ENCODE results near the gene SCYL3.
"Not testable (repeated sequence)": the region's sequence is repeated elsewhere in the genome, so short reads cannot be mapped to it uniquely, and the experiment has no call there.

The SCYL3 gene

GRCh38 chr1:169871988-169872387, 21.7 kb downstream of the SCYL3 start:
- DNase-seq (ENCODE audit: low read depth), result not testable (repeated sequence)

DNA sequence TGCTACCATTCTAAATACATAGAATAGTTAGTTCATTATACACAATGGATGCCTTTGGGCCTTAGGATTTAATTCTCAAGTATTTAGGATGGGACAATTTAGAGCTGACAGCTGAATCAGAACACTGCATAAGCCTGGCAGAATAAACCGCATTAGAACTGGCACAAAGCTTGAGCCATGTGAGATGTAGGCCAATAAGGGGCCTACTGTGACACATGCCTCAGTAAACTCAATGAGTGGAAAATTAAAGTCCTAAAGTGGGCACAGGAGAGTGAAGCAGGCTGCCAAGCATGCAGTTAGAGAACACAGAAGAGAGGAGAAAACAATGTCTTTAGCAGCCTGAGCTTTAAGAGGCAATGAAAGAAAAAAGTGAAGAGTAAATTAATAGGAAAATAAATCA, 24.3 kb downstream of the SCYL3 start:
- no peak for DNase-seq (ENCODE audit: low read depth)

- no peak for DNase-seq (ENCODE audit: low read depth)
These were observed 24.7 kb downstream of the SCYL3 start for GRCh38 chr1:169868978-169869377.

GRCh38 chr1:169867012-169867675, 26.6 kb downstream of the SCYL3 start:
- DNase-seq (ENCODE audit: low read depth), result no peak

DNA sequence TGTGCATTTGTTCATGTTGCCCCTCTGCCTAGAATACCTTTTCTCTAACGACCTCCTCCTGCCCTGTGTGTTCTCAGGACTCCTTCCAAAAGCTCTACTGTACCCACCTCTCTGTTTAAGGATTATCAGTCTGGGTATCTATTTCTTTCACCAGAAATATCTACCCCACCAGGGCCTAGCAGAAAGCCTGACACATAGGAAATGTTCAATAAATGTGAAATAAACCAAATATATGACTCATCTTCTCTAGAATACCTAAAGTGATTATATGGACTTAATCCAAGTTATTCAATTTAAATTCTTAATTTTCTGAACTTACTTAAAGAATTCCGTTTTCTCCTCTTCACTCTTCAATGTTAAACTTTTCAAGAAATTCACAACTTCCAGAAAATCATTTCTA, 27.1 kb downstream of the SCYL3 start:
- no peak for DNase-seq (ENCODE audit: low read depth)

DNA sequence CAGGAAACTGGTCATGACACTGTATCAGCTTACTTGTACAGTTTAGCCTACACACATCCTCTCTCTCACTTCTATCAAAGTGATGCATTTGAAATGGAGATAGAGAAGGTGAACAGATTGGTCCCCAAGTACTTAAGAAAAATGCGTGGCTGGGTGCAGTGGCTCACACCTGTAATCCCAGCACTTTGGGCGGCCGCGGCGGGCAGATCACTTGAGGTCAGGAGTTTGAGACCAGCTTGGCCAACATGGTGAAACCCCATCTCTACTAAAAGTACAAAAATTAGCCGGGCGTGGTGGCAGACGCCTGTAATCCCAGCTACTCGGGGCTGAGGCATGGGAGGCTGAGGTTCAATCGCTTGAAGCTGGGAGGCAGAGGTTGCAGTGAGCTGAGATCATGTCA, 29.2 kb downstream of the SCYL3 start:
- DNase-seq (ENCODE audit: low read depth), result not testable (repeated sequence)

GRCh38 chr1:169860750-169861149, 32.9 kb downstream of the SCYL3 start:
- no peak for DNase-seq (ENCODE audit: low read depth)

DNA sequence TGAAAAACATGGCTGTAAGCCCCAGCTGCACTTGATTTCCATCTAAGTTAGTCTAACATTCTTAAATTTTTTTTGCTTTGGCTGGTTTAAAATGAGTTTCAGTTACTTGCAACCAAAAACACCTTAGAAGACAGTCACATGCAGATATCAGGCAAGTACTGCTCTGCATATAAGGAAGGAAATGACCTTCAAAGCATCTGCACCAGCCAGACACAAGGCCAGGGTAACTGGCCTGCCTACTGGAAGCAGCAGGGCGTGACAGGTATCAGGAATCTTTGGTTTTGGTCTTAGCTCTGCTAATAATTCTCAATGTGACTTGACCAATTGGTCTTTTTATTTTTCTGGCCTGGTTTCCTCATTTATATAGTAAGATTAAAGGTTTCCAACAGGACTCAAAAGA, 33.5 kb downstream of the SCYL3 start:
- DNase-seq (ENCODE audit: low read depth), result no peak

DNA sequence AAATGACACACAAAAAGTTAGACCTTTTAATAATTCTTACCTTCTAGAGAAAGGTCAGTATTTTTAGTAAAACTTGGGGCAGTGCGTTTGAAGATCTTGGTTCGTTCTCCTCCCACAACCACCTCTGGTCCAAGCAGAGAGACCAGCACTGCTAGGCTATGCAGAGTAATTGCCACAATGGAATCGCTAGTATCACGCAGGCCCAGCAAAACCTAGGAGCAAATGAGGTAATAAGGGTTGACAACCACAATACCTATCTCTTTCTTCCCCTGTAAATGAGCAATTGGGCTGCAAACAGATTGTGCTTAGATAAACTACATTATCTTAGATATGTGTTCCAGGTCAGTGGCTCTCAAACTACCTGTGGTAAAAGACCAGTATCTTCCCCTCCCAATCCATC, 34.7 kb downstream of the SCYL3 start:
- no peak for DNase-seq (ENCODE audit: low read depth)

- DNase-seq (ENCODE audit: low read depth), result no peak
These were observed 35.2 kb downstream of the SCYL3 start for GRCh38 chr1:169858467-169858866.

GRCh38 chr1:169853341-169853740, 40.4 kb downstream of the SCYL3 start:
- no peak for DNase-seq (ENCODE audit: low read depth)

- DNase-seq (ENCODE audit: low read depth), result no peak
These were observed 44.2 kb downstream of the SCYL3 start for GRCh38 chr1:169849346-169850022.

DNA sequence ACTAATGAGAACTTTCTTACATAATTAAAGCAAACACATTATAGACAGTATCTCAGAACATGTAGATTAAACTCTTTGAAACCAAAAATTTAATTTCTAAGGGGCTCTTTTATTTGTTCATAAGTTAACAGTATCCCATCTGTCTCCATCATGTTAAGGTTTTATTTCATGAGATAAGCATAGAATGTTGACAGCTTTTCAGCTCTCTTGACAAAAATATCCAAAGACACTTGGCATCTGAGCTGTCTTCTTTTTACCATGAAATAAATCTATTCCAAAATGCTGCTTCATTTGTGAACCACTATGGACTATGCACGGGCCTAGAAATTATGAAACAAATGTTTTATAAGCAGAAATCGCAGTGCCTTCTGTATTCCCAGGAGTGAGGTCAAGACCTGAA, 45.2 kb downstream of the SCYL3 start:
- DNase-seq (ENCODE audit: low read depth), result no peak

DNA sequence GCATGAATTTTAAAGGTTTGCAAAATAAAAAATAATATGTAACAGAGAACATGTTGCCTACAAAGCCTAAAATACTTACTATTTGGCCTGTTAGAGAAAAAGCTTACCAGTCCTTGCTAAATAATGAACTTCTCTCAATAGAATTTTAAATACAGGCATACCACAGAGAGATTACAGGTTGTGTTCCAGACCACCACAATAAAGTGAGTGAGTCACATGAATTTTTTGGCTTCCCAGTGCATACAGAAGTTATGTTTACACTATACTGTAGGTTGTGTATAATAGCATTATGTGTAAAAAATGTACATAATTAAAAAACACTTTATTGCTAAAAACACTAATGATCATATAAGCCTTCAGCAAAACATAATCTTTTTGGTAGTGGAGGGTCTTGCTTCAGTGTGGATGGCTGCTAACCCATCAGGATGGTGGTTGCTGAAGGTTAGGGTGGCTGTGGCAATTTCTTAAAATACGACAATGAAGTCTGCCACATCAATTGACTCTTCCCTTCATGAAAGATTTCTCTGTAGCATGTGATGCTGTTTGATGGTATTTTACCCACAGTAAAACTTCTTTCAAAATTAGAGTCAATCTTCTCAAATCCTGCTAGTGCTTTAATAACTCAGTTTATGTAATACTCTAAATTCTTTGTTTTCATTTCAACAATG, 48.6 kb downstream of the SCYL3 start:
- DNase-seq (ENCODE audit: low read depth), result no peak

- no peak for DNase-seq (ENCODE audit: low read depth)
These were observed 54.8 kb downstream of the SCYL3 start for GRCh38 chr1:169838942-169839341.

DNA sequence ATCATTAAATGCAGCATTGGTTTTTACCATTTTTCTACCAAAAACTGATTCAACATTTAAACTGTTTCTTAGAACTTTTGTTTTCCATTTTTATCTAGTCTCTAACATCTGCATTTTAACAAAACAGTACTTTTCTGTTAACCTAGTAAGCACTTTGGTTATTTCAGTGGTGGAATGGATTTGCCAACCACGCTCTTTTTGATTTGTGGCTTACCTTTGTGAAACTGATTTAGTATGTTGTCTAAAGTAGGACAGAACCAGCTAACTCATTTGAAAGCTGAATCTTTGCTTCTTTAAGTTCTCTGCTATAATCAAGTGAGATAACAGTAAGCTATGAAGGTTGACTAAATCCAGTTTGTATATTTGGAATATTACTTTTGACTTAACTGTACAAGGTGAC, 57.5 kb downstream of the SCYL3 start:
- no peak for DNase-seq (ENCODE audit: low read depth)

- no peak for DNase-seq (ENCODE audit: low read depth)
These were observed 58.0 kb downstream of the SCYL3 start for GRCh38 chr1:169835647-169836046.

GRCh38 chr1:169834869-169835268, 58.8 kb downstream of the SCYL3 start:
- no peak for DNase-seq (ENCODE audit: low read depth)

- DNase-seq (ENCODE audit: low read depth), result no peak
These were observed 60.4 kb downstream of the SCYL3 start for GRCh38 chr1:169833179-169833901.

DNA sequence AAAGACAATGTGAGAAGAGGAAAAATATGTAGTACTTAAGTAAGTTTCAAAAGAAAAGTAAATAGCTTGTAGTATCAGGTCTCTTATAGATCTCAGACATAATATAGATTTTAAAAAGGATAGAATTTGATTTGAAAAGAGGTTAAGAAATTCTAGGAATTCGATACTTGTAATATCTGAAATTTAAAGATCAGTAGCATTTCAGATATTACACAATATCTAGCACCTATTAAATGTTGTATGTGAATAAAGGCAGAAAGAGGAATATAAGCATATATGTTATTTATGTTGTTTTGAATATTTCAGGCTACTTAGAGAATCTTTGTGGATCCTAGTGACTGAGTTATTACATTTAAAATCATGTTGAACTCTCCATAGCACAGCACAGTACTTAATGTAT, 64.0 kb downstream of the SCYL3 start:
- DNase-seq (ENCODE audit: low read depth), result no peak

- no peak for DNase-seq (ENCODE audit: low read depth)
These were observed 69.5 kb downstream of the SCYL3 start for GRCh38 chr1:169824153-169824552.

DNA sequence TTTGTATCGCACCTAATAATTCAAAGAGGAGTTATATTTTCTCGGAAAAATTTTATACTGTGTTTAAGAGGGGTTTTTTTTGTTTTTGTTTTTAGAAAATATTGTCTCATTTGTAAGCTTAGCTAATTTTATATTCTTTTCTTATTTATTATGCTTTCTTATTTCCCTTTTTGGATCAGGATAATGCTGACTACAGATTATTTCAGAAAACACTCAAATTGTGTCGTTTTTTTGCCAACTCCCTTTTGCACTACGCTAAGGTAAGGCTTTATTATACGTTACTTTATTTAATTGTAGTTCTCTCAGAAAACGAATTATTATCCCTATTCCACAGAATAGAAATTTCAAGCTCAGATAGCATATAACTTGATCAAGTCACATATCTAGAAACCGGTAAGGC, 72.2 kb downstream of the SCYL3 start:
- DNase-seq (ENCODE audit: low read depth), result no peak

- DNase-seq (ENCODE audit: low read depth), result no peak
These were observed 77.1 kb downstream of the SCYL3 start for GRCh38 chr1:169816617-169817016.
